Dendritic cell treated with granulocyte-macrophage colony-stimulating factor and Interleukin-4, amounts not matched to agents 40 ng/mL and 50 ng/mL, for 4 days (primary cell): Measurements from ENCODE around the gene SRGAP2C.
"Not testable (repeated sequence)": the region's sequence is repeated elsewhere in the genome, so short reads cannot be mapped to it uniquely, and the experiment has no call there.

ENCODE experiments used
- H3K27ac Mint-ChIP-seq: one replicate; pipeline ENCODE4 v1.8.0; 2022; ENCODE audit warnings: mild to moderate bottlenecking, mixed read lengths
- H3K27me3 Mint-ChIP-seq: one replicate; pipeline ENCODE4 v1.8.0; 2022; ENCODE audit warnings: mild to moderate bottlenecking, mixed read lengths
- H3K36me3 Mint-ChIP-seq: one replicate; pipeline ENCODE4 v1.8.0; 2022; ENCODE audit warnings: low read depth, mixed read lengths
- H3K4me1 Mint-ChIP-seq: one replicate; pipeline ENCODE4 v1.8.0; 2022; ENCODE audit warnings: low read depth, mixed read lengths
- H3K4me3 Mint-ChIP-seq: one replicate; pipeline ENCODE4 v1.8.0; 2022; ENCODE audit warnings: mild to moderate bottlenecking, moderate library complexity, mixed read lengths
- H3K9me3 Mint-ChIP-seq: one replicate; pipeline ENCODE4 v1.8.0; 2022; ENCODE audit warnings: mixed read lengths
- intact Hi-C: fragments of 100-400 bp; cut with micrococcal nuclease; formaldehyde crosslinking; loops from one replicate; pipeline ENCODE4 v1.15.0; 2022

Gene SRGAP2C

DNA sequence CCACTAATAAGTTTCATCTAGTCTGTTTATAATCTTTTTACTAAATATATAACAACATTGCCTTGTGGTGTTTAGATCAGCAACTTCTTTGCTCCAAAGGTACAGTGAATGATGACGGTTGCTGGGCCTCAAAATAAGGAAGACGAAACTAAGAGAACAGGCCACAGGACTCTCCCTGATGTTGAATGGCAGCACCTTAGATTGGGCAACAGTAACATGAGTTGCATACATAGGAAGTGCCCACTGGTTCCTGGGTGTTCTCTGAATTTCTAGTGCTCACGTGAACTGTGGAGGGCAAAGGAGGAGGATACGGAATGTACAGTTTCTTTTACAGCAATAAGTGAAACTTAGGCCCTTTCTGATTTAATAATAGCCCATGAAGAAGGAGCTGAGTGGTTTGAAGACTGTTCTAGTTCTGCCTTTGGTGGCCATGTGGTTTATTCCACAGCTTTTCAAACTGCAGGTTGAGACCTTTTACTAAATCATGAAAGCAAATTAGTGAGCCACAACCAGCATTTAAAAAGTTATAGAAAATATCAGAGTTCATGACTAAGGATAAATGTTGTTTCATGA is 86.5 kb downstream of the SRGAP2C start:
- H3K4me3 Mint-ChIP-seq, H3K9me3 Mint-ChIP-seq, intact Hi-C loops, H3K4me1 Mint-ChIP-seq, H3K27me3 Mint-ChIP-seq, H3K36me3 Mint-ChIP-seq, H3K27ac Mint-ChIP-seq: not testable (repeated sequence)

DNA sequence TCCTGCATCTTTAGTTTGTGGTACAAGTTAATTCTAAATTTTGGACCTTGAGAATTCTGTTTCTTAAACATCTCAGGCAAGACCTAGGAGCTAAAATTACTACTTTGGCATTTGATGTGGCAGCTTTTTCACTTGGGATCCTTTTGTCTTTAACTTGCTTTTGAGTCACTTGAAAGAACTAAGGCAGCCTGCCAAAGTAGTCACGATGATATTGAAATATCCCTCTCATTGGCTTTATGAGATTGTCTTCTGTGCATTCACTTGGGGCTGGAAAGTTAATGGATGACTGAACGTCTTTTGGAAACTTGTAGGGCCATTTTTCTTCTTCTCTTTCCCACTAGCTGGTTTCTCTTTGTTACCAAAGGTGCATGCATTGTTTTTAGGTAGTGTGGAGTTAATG is 90.7 kb downstream of the SRGAP2C start:
- intact Hi-C loops, H3K9me3 Mint-ChIP-seq, H3K36me3 Mint-ChIP-seq, H3K27me3 Mint-ChIP-seq, H3K4me3 Mint-ChIP-seq, H3K4me1 Mint-ChIP-seq, H3K27ac Mint-ChIP-seq: not testable (repeated sequence)

DNA sequence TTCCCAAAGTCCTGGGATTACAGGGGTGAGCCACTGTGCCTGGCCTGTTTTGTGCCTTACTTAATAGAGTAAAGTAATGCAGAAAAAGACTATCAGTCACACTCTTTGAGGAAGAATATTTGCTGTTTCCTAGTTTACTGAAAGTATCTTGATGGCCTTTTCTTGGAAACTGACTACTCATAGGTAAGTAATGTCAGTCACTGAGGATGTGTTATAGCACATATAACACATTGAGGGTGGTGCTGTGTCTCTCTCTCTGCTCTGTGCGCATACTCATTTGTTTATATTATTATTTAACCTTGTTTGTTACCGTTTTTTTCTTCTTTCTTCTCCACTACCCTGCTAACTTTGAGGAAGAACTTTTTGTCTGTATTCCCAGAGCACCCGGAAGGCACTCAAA is 93.4 kb downstream of the SRGAP2C start:
- H3K9me3 Mint-ChIP-seq, H3K36me3 Mint-ChIP-seq, H3K27me3 Mint-ChIP-seq, intact Hi-C loops, H3K27ac Mint-ChIP-seq, H3K4me3 Mint-ChIP-seq, H3K4me1 Mint-ChIP-seq: not testable (repeated sequence)

DNA sequence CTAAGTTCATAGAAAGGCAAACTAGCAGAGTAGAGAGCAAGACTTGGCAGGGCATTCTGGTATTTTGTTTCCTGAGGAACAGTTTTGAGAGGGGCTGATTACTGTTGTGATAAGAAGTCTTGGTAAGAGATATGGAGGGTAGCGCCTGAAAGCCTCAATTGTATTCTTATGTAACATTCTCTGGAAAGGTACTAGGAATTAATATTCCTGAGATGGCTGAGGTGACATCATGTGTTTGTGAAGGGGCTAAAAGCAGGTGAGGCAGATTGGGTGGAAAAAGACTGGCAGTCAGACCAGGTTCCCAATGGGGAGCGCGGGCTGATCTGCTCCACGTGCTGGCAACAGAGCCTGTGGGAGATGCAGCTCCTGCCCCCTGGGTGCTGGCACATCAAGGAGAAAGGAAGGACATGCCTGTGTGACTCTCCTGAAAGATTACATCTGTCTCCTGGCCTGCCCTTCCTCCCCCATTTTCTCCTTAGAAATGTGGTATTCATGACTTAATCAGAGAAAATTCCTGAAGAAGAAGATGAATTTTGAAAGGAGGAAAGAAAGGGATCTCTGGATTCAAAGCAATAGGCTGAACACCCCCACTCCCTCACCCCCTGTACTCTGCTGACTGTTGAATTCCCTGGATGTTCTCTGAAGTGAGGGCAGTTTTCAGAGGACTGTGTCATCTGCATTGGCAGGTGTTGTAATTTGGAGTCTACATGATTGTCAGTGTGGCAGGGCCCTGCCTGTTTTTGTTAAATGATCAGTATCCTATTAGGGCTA is 94.2 kb downstream of the SRGAP2C start:
- H3K36me3 Mint-ChIP-seq, H3K9me3 Mint-ChIP-seq, H3K4me3 Mint-ChIP-seq, H3K27me3 Mint-ChIP-seq, H3K27ac Mint-ChIP-seq, H3K4me1 Mint-ChIP-seq, intact Hi-C loops: not testable (repeated sequence)

DNA sequence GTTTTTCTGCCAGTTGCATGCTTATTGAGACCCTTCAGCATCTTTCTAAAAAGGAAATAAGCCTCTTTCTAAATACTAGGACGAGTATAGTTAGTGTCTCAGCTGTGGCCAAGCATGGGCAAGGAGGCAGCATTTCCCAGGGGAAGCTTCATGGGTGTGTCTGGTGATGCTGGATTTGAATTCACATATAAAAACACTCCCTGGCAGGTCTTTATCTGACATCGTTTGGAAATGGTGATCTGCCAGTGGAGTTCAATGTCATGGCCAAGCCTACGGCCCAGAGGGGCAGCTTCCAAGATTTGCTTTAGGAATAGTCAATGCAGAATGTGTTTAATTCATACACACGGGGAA is 94.7 kb downstream of the SRGAP2C start:
- H3K4me1 Mint-ChIP-seq, H3K9me3 Mint-ChIP-seq, H3K36me3 Mint-ChIP-seq, H3K4me3 Mint-ChIP-seq, H3K27ac Mint-ChIP-seq, intact Hi-C loops, H3K27me3 Mint-ChIP-seq: not testable (repeated sequence)

DNA sequence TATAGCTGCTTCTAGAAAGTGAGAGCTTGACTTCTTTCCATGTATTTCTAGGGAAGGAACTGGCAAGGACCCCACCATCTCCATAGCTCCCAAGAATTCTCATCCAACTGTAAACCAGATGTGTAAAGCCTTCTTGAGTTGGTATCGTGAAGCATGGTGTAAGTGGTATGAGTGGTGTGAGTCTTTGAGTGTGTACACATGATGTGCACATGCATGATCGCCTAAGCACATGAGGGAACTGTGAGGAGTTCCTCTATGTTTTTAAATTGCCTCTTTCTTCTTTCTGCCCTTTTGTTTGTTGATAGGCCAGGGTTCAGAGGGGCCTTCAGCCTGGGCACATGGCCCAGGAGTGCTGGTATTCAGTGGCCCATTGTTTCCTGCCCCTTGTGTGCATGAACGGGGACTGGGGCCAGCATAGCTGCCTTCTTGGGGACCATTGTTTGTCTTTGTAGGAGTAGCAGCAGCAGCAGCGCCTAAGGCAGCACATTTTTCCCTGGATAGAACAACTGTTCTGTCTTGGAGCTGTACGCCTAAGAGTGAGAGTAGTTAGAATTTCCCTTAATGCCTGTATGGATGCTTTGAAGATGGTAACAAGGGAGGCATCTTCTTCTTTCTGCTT is 96.0 kb downstream of the SRGAP2C start:
- intact Hi-C loops, H3K4me3 Mint-ChIP-seq, H3K27me3 Mint-ChIP-seq, H3K27ac Mint-ChIP-seq, H3K4me1 Mint-ChIP-seq, H3K36me3 Mint-ChIP-seq, H3K9me3 Mint-ChIP-seq: not testable (repeated sequence)

DNA sequence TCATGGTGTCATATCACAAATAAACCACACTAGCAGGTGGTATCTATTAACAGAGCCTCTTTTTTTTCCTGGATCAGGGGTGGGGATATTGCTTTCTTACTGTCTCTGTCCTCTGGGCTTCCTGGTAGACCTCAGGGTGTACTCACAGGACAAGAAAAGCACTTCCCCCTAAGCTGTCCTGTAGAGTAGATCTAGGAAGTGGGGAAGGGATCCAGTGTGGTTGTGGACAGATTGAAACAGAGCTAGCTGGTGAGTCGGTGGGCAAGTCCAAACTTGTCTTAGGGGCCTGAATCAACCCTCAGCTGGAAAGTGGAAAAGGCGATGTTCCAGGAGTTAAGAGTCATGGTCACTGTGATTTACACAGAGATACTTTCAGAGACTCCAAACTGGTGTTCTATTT is 96.7 kb downstream of the SRGAP2C start:
- H3K4me1 Mint-ChIP-seq, H3K27me3 Mint-ChIP-seq, H3K4me3 Mint-ChIP-seq, H3K9me3 Mint-ChIP-seq, intact Hi-C loops, H3K27ac Mint-ChIP-seq, H3K36me3 Mint-ChIP-seq: not testable (repeated sequence)

DNA sequence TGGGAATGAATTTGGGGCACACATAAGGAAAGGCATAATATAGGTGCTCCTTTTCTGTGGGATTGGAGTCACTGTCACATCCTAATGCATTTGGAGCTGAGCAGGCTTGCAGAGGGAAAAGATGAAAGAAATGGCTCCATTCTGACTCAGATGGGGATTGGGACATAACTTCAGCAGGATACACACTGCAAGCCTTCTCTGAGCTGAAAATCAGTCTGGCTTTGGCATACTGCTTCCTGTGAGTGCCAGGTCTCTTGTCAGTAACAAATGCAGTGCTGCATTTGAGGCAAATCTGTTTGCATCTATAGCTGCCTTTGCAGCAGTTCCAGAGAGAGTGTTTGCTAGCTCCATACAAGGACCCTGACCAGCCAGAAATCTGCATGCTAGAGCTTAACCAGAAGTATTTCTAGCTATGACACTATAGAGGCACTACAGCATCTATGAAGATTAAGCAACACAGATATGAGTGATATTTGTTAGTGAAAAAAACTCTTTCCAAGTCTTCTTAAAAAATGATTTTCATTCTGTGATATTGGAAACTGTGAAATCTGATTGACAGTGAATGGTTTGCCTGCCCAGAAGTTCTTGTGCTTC is 98.9 kb downstream of the SRGAP2C start:
- H3K27ac Mint-ChIP-seq, H3K9me3 Mint-ChIP-seq, H3K4me1 Mint-ChIP-seq, intact Hi-C loops, H3K27me3 Mint-ChIP-seq, H3K4me3 Mint-ChIP-seq: not testable (repeated sequence)
- peaks cover 13% of the 10 kb centered on the region for H3K36me3 Mint-ChIP-seq

DNA sequence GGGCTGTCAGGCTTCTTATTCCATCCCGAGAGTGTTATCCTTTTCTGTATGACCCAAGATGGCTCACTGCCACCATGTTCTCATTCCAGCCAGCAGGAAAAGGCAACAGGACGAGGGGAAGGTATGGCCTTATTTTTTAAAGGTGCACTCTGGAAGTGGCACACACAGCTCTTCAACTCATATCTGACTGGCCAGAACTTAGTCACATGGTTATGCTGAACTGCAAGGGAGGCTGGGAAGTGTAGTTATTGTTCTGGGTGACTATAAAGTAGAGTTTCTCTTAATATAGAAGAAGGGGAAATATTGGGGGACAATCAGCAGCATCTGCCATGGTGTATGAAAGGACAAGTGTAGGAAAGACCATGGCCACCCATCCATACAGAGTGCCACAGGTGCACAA is 107.8 kb downstream of the SRGAP2C start:
- H3K27ac Mint-ChIP-seq, H3K27me3 Mint-ChIP-seq, intact Hi-C loops, H3K9me3 Mint-ChIP-seq, H3K4me3 Mint-ChIP-seq, H3K4me1 Mint-ChIP-seq: not testable (repeated sequence)
- peaks cover 13% of the 10 kb centered on the region for H3K36me3 Mint-ChIP-seq

DNA sequence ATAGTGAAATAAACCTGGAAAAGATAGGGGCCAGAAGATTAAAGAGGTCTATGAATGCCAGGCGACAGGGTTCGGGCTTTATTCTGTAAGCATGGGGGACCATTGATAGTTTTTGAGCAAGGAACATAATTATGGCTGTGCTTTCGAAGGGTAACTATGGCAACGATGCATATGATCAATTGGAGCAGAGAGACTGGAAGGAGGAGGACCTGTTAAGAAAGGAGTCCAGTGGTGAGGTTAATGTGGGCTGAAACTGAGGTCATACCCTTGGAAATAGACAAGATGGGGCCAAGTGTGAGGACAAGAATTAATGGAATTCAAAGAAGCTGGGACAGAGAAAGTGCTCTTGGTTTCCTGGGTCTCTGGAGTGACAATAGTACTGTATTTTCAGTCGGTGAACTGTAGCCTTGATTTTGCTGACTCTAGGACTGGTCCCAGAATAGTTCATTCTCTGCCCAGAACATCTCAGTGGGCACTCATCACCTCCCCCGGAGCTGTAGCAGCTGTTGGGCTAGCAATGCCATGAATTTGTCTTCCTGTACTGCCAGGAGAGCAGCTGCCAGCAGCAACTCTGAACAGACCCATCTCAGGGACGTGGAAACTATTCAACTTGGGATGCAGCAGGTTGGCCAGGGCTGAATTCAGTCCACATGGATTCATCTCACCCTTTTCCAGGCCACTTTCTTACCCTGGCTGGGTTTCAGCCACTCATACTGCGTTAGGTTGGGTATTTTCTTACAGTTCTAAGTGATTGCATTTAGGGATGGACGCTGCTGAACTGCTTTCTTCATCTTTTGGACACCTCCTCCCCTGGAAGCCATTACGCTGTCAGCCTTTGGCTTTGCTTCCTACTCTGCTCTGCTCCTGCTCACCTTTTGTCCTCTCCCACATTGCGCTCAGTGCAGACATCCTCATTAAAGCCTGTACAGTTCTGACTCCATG is 108.8 kb downstream of the SRGAP2C start:
- not testable (repeated sequence) for H3K36me3 Mint-ChIP-seq, H3K9me3 Mint-ChIP-seq

DNA sequence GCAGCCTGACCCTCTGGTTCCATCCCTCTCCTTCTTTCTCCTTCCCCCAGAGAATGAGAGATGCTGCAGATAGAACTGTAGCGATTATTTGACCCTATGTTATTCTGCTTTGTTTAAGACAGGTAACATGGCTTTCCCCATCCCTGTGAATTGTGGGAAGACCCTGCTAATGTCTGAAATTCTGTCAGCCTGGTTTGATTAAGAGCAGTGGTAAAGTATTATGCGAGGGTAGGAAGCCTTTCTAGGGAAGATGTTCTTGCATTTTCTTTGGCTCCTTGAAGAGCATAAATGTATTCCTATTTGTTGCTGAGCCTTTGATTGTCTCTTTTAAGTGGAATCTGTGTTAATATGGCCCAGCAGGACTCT is 109.4 kb downstream of the SRGAP2C start:
- H3K36me3 Mint-ChIP-seq, H3K4me3 Mint-ChIP-seq, intact Hi-C loops, H3K27ac Mint-ChIP-seq, H3K27me3 Mint-ChIP-seq, H3K4me1 Mint-ChIP-seq, H3K9me3 Mint-ChIP-seq: not testable (repeated sequence)

More for the DNA sequence above, 108.8 kb downstream of the SRGAP2C start:
- H3K27ac Mint-ChIP-seq, H3K4me1 Mint-ChIP-seq, H3K27me3 Mint-ChIP-seq, intact Hi-C loops, H3K4me3 Mint-ChIP-seq: not testable (repeated sequence)

DNA sequence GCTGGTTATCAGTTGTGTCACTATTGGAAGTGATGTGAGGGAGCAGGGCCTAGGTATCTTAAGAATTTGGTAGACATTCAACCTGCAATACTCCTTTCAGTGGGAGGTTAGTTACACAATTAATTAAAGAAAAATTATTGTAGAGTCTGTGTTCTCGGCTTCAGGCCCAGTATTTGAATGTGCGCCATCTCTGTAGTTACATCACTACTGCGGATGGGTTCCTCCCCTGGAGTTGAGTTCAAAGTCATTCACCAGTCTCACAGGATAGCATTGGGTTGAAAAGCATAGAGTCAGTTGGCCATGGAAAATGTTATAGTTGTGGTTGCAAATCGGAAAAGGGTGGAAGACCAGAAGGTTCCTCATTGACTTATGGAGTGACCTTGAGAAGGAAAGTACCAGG is 111.8 kb downstream of the SRGAP2C start:
- intact Hi-C loops, H3K4me3 Mint-ChIP-seq, H3K27me3 Mint-ChIP-seq, H3K9me3 Mint-ChIP-seq, H3K36me3 Mint-ChIP-seq, H3K27ac Mint-ChIP-seq, H3K4me1 Mint-ChIP-seq: not testable (repeated sequence)

DNA sequence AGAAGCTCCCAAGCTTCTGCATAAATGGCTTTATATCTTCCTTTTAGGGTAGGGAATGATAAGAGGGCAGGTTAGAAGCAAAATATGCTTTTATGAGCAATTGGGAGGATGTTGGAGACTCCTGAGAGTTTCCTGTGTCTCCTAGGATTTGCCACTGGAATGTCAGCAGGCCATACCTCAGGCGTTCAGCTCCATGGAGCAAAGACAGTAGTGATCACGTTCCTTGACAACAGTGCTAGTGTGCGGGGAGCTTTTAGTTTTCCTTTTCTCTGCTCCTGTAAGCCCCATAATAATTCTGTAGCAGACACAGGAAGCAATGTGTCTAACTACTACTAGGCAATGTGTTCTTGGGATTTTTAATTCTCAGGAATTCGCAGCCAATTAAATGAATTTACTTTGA is 113.8 kb downstream of the SRGAP2C start:
- H3K9me3 Mint-ChIP-seq, intact Hi-C loops, H3K4me3 Mint-ChIP-seq, H3K27me3 Mint-ChIP-seq, H3K36me3 Mint-ChIP-seq, H3K4me1 Mint-ChIP-seq, H3K27ac Mint-ChIP-seq: not testable (repeated sequence)

DNA sequence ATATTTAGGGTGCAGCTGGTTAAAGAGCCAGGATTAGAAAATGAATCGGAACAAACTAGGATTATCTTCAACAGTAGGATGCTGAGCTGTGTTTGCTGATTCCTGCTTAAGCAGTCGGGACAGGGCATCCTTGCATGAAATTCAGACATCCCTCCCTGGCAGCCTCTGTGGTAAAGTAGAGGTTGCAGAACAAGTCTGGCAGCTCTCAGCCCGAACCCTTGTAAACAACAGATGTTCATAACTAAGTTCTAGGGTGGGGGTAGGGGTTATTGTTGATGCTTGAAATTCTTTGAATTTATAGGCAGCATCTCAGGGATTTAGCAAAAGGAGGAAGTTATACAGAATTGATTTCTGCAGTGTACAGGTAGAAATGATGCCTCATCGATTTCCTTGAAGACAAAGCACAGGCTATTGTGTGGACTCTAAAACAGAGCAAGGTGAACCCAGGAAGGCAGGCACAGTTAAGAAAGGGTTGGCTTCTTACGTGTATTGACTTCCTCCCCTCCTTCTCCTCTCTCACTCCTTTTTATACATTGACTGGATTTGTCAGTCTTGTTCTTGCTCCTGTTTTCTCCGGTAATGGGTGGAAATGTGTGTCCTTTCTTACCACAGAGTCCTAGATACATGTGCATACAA is 114.9 kb downstream of the SRGAP2C start:
- H3K4me1 Mint-ChIP-seq, H3K9me3 Mint-ChIP-seq, intact Hi-C loops, H3K4me3 Mint-ChIP-seq, H3K27ac Mint-ChIP-seq, H3K36me3 Mint-ChIP-seq, H3K27me3 Mint-ChIP-seq: not testable (repeated sequence)
